ENCODE results near the gene UBTF.

The UBTF gene

GRCh38 chr17:44216173-44216572 is 3.3 kb downstream of the UBTF start:
- TF ChIP-seq KLF7 (tag by site-specific recombination; IDR thresholded peaks at IDR 0.05; ENCODE audit: borderline replicate concordance): no peak
- TF ChIP-seq ZFHX2 (tag by site-specific recombination; conservative IDR thresholded peaks at IDR 0.05): no peak
- no peak for TF ChIP-seq KLF9 (tag by site-specific recombination; IDR thresholded peaks at IDR 0.05; ENCODE audit: low read depth)
- TF ChIP-seq ZNF426 (tag by site-specific recombination; IDR thresholded peaks at IDR 0.05): no peak
- TF ChIP-seq ZNF658 (tag by site-specific recombination; IDR thresholded peaks at IDR 0.05): no peak
- TF ChIP-seq ZBTB44 (tag by site-specific recombination; IDR thresholded peaks at IDR 0.05): no peak
- no peak for TF ChIP-seq KLF1 (tag by site-specific recombination; IDR thresholded peaks at IDR 0.05)
- no peak for TF ChIP-seq ZSCAN30 (tag by site-specific recombination; IDR thresholded peaks at IDR 0.05)
- TF ChIP-seq ZNF350 (tag by site-specific recombination; IDR thresholded peaks at IDR 0.05): no peak
- no peak for TF ChIP-seq ZNF768 (tag by site-specific recombination; IDR thresholded peaks at IDR 0.05)
- no peak for TF ChIP-seq SCRT2 (tag by site-specific recombination; IDR thresholded peaks at IDR 0.05)
- no peak for TF ChIP-seq PRDM2 (tag by site-specific recombination; IDR thresholded peaks at IDR 0.05; ENCODE audit: borderline replicate concordance)
- TF ChIP-seq ZNF777 (tag by site-specific recombination; IDR thresholded peaks at IDR 0.05; ENCODE audit: borderline replicate concordance): no peak
- no peak for TF ChIP-seq ZNF645 (tag by site-specific recombination; IDR thresholded peaks at IDR 0.05)
- TF ChIP-seq ZNF488 (tag by site-specific recombination; IDR thresholded peaks at IDR 0.05): no peak
- no peak for TF ChIP-seq ZNF580 (tag by site-specific recombination; IDR thresholded peaks at IDR 0.05)
- TF ChIP-seq KLF10 (tag by site-specific recombination; IDR thresholded peaks at IDR 0.05): no peak
- TF ChIP-seq ZNF416 (tag by site-specific recombination; IDR thresholded peaks at IDR 0.05): no peak
- Histone ChIP-seq H3K27ac (ENCODE audit: extremely low read depth, low read depth, low read length) (no peak overlapping the region), H3K36me3 (ENCODE audit: control insufficient read depth in 2 of 2, insufficient read depth in 1 of 2, low read length in 2 of 2) (peaks cover 17 to 61% of the 10 kb centered on the region in 2 experiments), H3K4me1 (ENCODE audit: control insufficient read depth, insufficient read depth, low read length) (no peaks in the 10 kb centered on the region), H3K4me3 (ENCODE audit: low read depth, low read length) (no peak overlapping the region), H3K9me3 (ENCODE audit: control insufficient read depth, insufficient read depth, low read depth, low read length) (no peaks in the 10 kb centered on the region)
- CTCF ChIA-PET: interaction anchor here (0.6 to 4.4 kb wide), 9 partner anchors 8 to 132 kb away, joined by 3 to 33 read pairs (median 5); no protein-coding TSS in a partner anchor
- POLR2A ChIA-PET: interaction anchor here (0.5 to 1.5 kb wide), 4 partner anchors 30 to 212 kb away, joined by 3 to 5 read pairs (median 4); partner anchors contain the start of gene TMUB2

Measured in HEK293 (cell line).